HepG2 (cell line): ENCODE data around the gene MYLK2. TPM values are rescaled to one million over a fixed set of nuclear protein-coding genes. Genes with fewer than 3 reads are reported as not detected.

Source experiments
- ATAC-seq: fragments of 200-7000 bp; cut with Tn5 transposase; 3 replicates; pipeline ENCODE4 v1.9.1; 2020; ENCODE audit warnings: mild to moderate bottlenecking, moderate library complexity
- BruUV-seq: library from RNA; stranded (reverse); fragments of 400-500 nt; replicated peaks from 2 replicates; lab custom pipeline; 2021; lab: Mats Ljungman, UMichigan
- CTCF ChIA-PET: fragments of 300-600 bp; formaldehyde crosslinking; extraction: SDS; loops from one replicate; lab custom pipeline; 2021; ENCODE audit warnings: low total read pairs, inconsistent platforms, low intra/inter-chr PET ratio; lab: Yijun Ruan, JAX
- POLR2A ChIA-PET: fragments of 350-600 bp; sonication (Branson Sonifier 250); formaldehyde crosslinking; loops from one replicate; lab custom pipeline; 2020; ENCODE audit warnings: antibody characterized with exemption, inconsistent platforms; lab: Yijun Ruan, JAX
- DNase-seq: peaks from one replicate; pipeline ENCODE4 v3.0.0-alpha.2; 2015; ENCODE audit warnings: low spot score
- FAIRE-seq: peaks from 3 replicates; lab custom pipeline; 2011; peaks lifted over from hg19 to GRCh38; lab: Jason Lieb, UNC
- H2AFZ ChIP-seq: one replicate; pipeline ENCODE4 v1.6.1; 2011; ENCODE audit warnings: low read length, inconsistent platforms
- H3K27ac ChIP-seq: fragments of 300-600 bp; 3 replicates; pipeline ENCODE4 v1.8.0; 2011; ENCODE audit warnings: mixed run types, mild to moderate bottlenecking, mixed read lengths, low read length, inconsistent platforms; ENCODE audit not compliant: insufficient read depth; ENCODE audit errors: extremely low read length
- H3K27me3 ChIP-seq, 2 experiments: fragments of 200-600 bp in 1 of 2; 2 replicates in 1 of 2; 3 replicates in 1 of 2; pipeline versions ENCODE4 v1.6.0 to v1.8.0; 2011; ENCODE audit warnings: low read length in 2 of 2, mild to moderate bottlenecking in 2 of 2, moderate library complexity in 2 of 2, inconsistent platforms in 1 of 2; ENCODE audit not compliant: insufficient read depth in 2 of 2, control insufficient read depth in 1 of 2
- H3K36me3 ChIP-seq, 2 experiments: fragments of 200-600 bp in 1 of 2; replicated peaks in 1 of 2; 2 replicates in 1 of 2; 3 replicates in 1 of 2; pipeline versions ENCODE4 v1.5.1 to v1.8.0; 2011; ENCODE audit warnings: low read length in 2 of 2, inconsistent platforms in 1 of 2; ENCODE audit not compliant: insufficient read depth in 2 of 2, control insufficient read depth in 1 of 2
- H3K4me1 ChIP-seq: 2 replicates; pipeline ENCODE4 v1.5.1; 2012; ENCODE audit warnings: low read length, inconsistent platforms; ENCODE audit not compliant: insufficient read depth
- H3K4me2 ChIP-seq: 2 replicates; pipeline ENCODE4 v1.6.0; 2011; ENCODE audit warnings: low read depth, low read length, inconsistent platforms
- H3K4me3 ChIP-seq, 3 experiments: fragments of 200-600 bp in 1 of 3; sonication (generic), shearing (Covaris generic) in 1 of 3; replicated peaks in 1 of 3; 2 replicates each; pipeline ENCODE4 v1.5.1; 2011 to 2016; ENCODE audit warnings: low read length in 3 of 3, inconsistent platforms in 2 of 3, low read depth in 2 of 3, mild to moderate bottlenecking in 2 of 3, control low read depth in 1 of 3, mixed read lengths in 1 of 3; ENCODE audit not compliant: insufficient read depth in 1 of 3
- H3K79me2 ChIP-seq: one replicate; pipeline ENCODE4 v1.6.1; 2011; ENCODE audit warnings: low read length, inconsistent platforms; ENCODE audit not compliant: insufficient read depth
- H3K9ac ChIP-seq: 2 replicates; pipeline ENCODE4 v1.6.0; 2011; ENCODE audit warnings: mild to moderate bottlenecking, low read depth, low read length, inconsistent platforms; ENCODE audit not compliant: insufficient read depth
- H3K9me3 ChIP-seq: 2 replicates; pipeline ENCODE4 v1.5.1; 2012; ENCODE audit warnings: mild to moderate bottlenecking, low read length
- H4K20me1 ChIP-seq: 2 replicates; pipeline ENCODE4 v1.6.0; 2011; ENCODE audit warnings: inconsistent platforms, mild to moderate bottlenecking, low read length, moderate library complexity; ENCODE audit not compliant: insufficient read depth
- HNF4A ChIP-seq: sonication (generic); formaldehyde crosslinking; IDR thresholded peaks from 2 replicates; pipeline ENCODE4 v1.4.0; 2020; ENCODE audit warnings: missing genetic modification reagents
- HNRNPH1 ChIP-seq: fragments of 200-400 bp; formaldehyde crosslinking; optimal IDR thresholded peaks from 2 replicates; pipeline ENCODE3; 2017; ENCODE audit warnings: mild to moderate bottlenecking, low read depth, low read length
- IRX3 ChIP-seq: sonication (generic); formaldehyde crosslinking; IDR thresholded peaks from 2 replicates; pipeline ENCODE4 v1.8.1; 2023; ENCODE audit warnings: mild to moderate bottlenecking, low read depth, missing genetic modification reagents, borderline replicate concordance
- PRDM15 ChIP-seq: sonication (generic); formaldehyde crosslinking; IDR thresholded peaks from 2 replicates; pipeline ENCODE4 v1.4.0; 2020; ENCODE audit warnings: missing genetic modification reagents
- ZNF264 ChIP-seq: sonication (generic); formaldehyde crosslinking; IDR thresholded peaks from 2 replicates; pipeline ENCODE4 v1.4.0; 2020; ENCODE audit warnings: missing genetic modification reagents
- ZNF501 ChIP-seq: sonication (generic); formaldehyde crosslinking; IDR thresholded peaks from 2 replicates; pipeline ENCODE4 v1.5.1; 2020; ENCODE audit warnings: mild to moderate bottlenecking, moderate library complexity, missing genetic modification reagents
- ZNF503 ChIP-seq: sonication (generic); formaldehyde crosslinking; IDR thresholded peaks from 2 replicates; pipeline ENCODE4 v1.4.0; 2020; ENCODE audit warnings: missing genetic modification reagents
- ZNF510 ChIP-seq: sonication (generic); formaldehyde crosslinking; IDR thresholded peaks from 2 replicates; pipeline ENCODE4 v1.4.0; 2020; ENCODE audit warnings: low read depth, mild to moderate bottlenecking, missing genetic modification reagents
- ZNF639 ChIP-seq: conservative IDR thresholded peaks from 2 replicates; pipeline ENCODE4 v1.6.1; 2018; ENCODE audit warnings: missing genetic modification reagents
- ZNF678 ChIP-seq: sonication (generic); formaldehyde crosslinking; IDR thresholded peaks from 2 replicates; pipeline ENCODE4 v1.4.0; 2020; ENCODE audit warnings: mild to moderate bottlenecking, missing genetic modification reagents
- ZNF7 ChIP-seq: IDR thresholded peaks from 2 replicates; pipeline ENCODE4 v1.6.1; 2016; ENCODE audit warnings: missing biosample characterization, missing genetic modification reagents
- ZNF740 ChIP-seq: sonication (generic); formaldehyde crosslinking; IDR thresholded peaks from 2 replicates; pipeline ENCODE4 v1.4.0; 2020; ENCODE audit warnings: missing genetic modification reagents
- WGBS: methylation state at CpG from one replicate; pipeline ENCODE4 v1.1.6; 2017; ENCODE audit warnings: low lambda C conversion rate; 5-methylcytosine and 5-hydroxymethylcytosine counted together
- in situ Hi-C: cut with HindIII; loops from 2 replicates; pipeline ENCODE4 v1.10.0; 2017; ENCODE audit warnings: low pct_unique_long_range_greater_than_20kb; ENCODE audit not compliant: extremely low pct_ligation_motif_present
- intact Hi-C: fragments of 100-400 bp; cut with micrococcal nuclease; formaldehyde crosslinking; loops from one replicate; pipeline ENCODE4 v1.10.0; 2022; ENCODE audit not compliant: unreplicated experiment
- polyA plus RNA-seq, 8 experiments: library from polyadenylated mRNA; depleted of rRNA in 3 of 8; stranded (reverse) in 7 of 8; unstranded in 1 of 8; fragments of >200 nt; fragmentation: Illumina TruSeq in 4 of 8; extraction: Trizol in 4 of 8; gene quantifications; 2 replicates each; pipeline versions ENCODE4 v1.2.1 to v1.2.3, GENCODE V29; 2011 to 2016; ENCODE audit warnings: low read depth in 4 of 8, missing spikeins in 1 of 8, mixed read lengths in 1 of 8; ENCODE audit not compliant: insufficient read depth in 1 of 8
- total RNA-seq, 5 experiments: library from RNA; depleted of rRNA; stranded (reverse); fragments of >200 nt; fragmentation: Illumina TruSeq; extraction: Trizol; gene quantifications; 2 replicates each; pipeline ENCODE4 v1.2.3, GENCODE V29; 2016; ENCODE audit warnings: low read depth in 1 of 5
- TF ChIP-seq, protein P1 (sequence below): sonication (generic); formaldehyde crosslinking; IDR thresholded peaks from 2 replicates; pipeline ENCODE4 v1.8.0; 2022; ENCODE audit warnings: mild to moderate bottlenecking, missing genetic modification reagents
- TF ChIP-seq, protein P2 (sequence below): sonication (generic); formaldehyde crosslinking; IDR thresholded peaks from 2 replicates; pipeline ENCODE4 v1.4.0; 2020; ENCODE audit warnings: mild to moderate bottlenecking, missing genetic modification reagents

Gene MYLK2
- total and polyA plus RNA-seq, 2 of the 13 experiments (the other 11 are each of a cell fraction or from before 2014, with no cell fraction given) = 0.27 TPM; not detected in 1

GRCh38 chr20:31809661-31810060 lies 9.5 kb upstream of the MYLK2 start:
- H3K9me3 ChIP-seq = no peaks in the 10 kb centered on the region
- 60% methylated on average over 3 of the region's 3 CpGs for WGBS
- no peak overlapping the region for H3K9ac ChIP-seq
- POLR2A ChIA-PET = no interaction called here
- H3K4me3 ChIP-seq = no peak overlapping the region
- no peaks in the 10 kb centered on the region for H3K36me3 ChIP-seq
- CTCF ChIA-PET = no interaction called here
- no peak overlapping the region for H3K4me2 ChIP-seq
- no TSS peak for BruUV-seq
- no peaks in the 10 kb centered on the region for H4K20me1 ChIP-seq
- no peaks in the 10 kb centered on the region for H3K4me1 ChIP-seq
- no peak overlapping the region for H2AFZ ChIP-seq
- in situ Hi-C loops (no loop called here), intact Hi-C loops (no loop called here)
- no peaks in the 10 kb centered on the region for H3K79me2 ChIP-seq
- FAIRE-seq (peak; percentile 40), ATAC-seq (no peak), DNase-seq (no peak)
- H3K27me3 ChIP-seq = no peaks in the 10 kb centered on the region
- H3K27ac ChIP-seq = no peak overlapping the region
- TF ChIP-seq, protein P1, sequence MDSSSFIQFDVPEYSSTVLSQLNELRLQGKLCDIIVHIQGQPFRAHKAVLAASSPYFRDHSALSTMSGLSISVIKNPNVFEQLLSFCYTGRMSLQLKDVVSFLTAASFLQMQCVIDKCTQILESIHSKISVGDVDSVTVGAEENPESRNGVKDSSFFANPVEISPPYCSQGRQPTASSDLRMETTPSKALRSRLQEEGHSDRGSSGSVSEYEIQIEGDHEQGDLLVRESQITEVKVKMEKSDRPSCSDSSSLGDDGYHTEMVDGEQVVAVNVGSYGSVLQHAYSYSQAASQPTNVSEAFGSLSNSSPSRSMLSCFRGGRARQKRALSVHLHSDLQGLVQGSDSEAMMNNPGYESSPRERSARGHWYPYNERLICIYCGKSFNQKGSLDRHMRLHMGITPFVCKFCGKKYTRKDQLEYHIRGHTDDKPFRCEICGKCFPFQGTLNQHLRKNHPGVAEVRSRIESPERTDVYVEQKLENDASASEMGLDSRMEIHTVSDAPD (CRISPR knock-in tag) = no peak
- no peak for TF ChIP-seq ZNF264
- TF ChIP-seq IRX3 (CRISPR knock-in tag) = no peak
- TF ChIP-seq HNF4A (CRISPR knock-in tag) = no peak
- TF ChIP-seq, protein P2, sequence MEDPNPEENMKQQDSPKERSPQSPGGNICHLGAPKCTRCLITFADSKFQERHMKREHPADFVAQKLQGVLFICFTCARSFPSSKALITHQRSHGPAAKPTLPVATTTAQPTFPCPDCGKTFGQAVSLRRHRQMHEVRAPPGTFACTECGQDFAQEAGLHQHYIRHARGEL (CRISPR knock-in tag) = no peak
- no peak for TF ChIP-seq ZNF510
- TF ChIP-seq PRDM15 = no peak
- no peak for TF ChIP-seq ZNF7 (CRISPR knock-in tag)
- no peak for TF ChIP-seq ZNF501
- TF ChIP-seq ZNF740 (CRISPR knock-in tag) = no peak
- no peak for TF ChIP-seq ZNF639 (CRISPR knock-in tag)
- TF ChIP-seq ZNF503 (CRISPR knock-in tag) = no peak
- TF ChIP-seq ZNF678 (CRISPR knock-in tag) = no peak
- no peak for TF ChIP-seq HNRNPH1
